Measurements from ENCODE around the gene CAPNS2. TPM values are rescaled to one million over a fixed set of nuclear protein-coding genes. Genes with fewer than 3 reads are reported as not detected.

Gene CAPNS2
- total and polyA plus RNA-seq, 2 of the 13 experiments (the other 11 are each of a cell fraction or from before 2014, with no cell fraction given), result 0.29 TPM; not detected in 1

- TF ChIP-seq ZHX1 (CRISPR knock-in tag; IDR thresholded peaks at IDR 0.05; ENCODE audit: low read depth) (no peak), ZMYM3 (CRISPR knock-in tag; IDR thresholded peaks at IDR 0.05) (no peak), HNF4G (IDR thresholded peaks at IDR 0.05; ENCODE audit: borderline replicate concordance, low read depth, low read length) (no peak), HNF4G (CRISPR knock-in tag; IDR thresholded peaks at IDR 0.05; ENCODE audit: borderline replicate concordance, low read depth) (no peak), KLF12 (CRISPR knock-in tag; IDR thresholded peaks at IDR 0.05; ENCODE audit: borderline replicate concordance) (no peak), MTF2 (CRISPR knock-in tag; IDR thresholded peaks at IDR 0.05; ENCODE audit: borderline replicate concordance) (no peak), ZNF326 (CRISPR knock-in tag; IDR thresholded peaks at IDR 0.05; ENCODE audit: borderline replicate concordance) (no peak), GTF3A (CRISPR knock-in tag; conservative IDR thresholded peaks at IDR 0.05) (no peak), KLF9 (CRISPR knock-in tag; IDR thresholded peaks at IDR 0.05; ENCODE audit: low read depth) (no peak)
Observed at GRCh38 chr16:55529018-55529417, 37.5 kb upstream of the CAPNS2 start (continued).

GRCh38 chr16:55530316-55530856 is 36.1 kb upstream of the CAPNS2 start:
- ChIA-PET CTCF (ENCODE audit: low intra/inter-chr PET ratio, low total read pairs) (no interaction called here), POLR2A (no interaction called here)
- no peaks in the 10 kb centered on the region for H3K79me2 ChIP-seq (ENCODE audit: insufficient read depth, low read length)
- H3K9me3 ChIP-seq (ENCODE audit: low read length), result no peaks in the 10 kb centered on the region
- H2AFZ ChIP-seq (ENCODE audit: low read length), result no peak overlapping the region
- no peak overlapping the region for H3K4me2 ChIP-seq (ENCODE audit: low read depth, low read length)
- no peaks in the 10 kb centered on the region for H4K20me1 ChIP-seq (ENCODE audit: insufficient read depth, low read length)
- ATAC-seq, result no peak
- DNase-seq (ENCODE audit: low spot score), result no peak
- in situ Hi-C loops (cut with HindIII; ENCODE audit: extremely low pct_ligation_motif_present, low pct_unique_long_range_greater_than_20kb), result no loop called here
- no peak for FAIRE-seq
- H3K27ac ChIP-seq (ENCODE audit: extremely low read length, insufficient read depth, low read length), result no peak overlapping the region
- no peaks in the 10 kb centered on the region for H3K27me3 ChIP-seq (ENCODE audit: control insufficient read depth in 1 of 2, insufficient read depth in 2 of 2, low read length in 2 of 2)
- H3K9ac ChIP-seq (ENCODE audit: insufficient read depth, low read depth, low read length), result no peak overlapping the region
- BruUV-seq (replicated peaks), result no TSS peak
- H3K4me3 ChIP-seq (replicated peaks in 1 of 3; ENCODE audit: insufficient read depth in 1 of 3, low read depth in 2 of 3, low read length in 3 of 3), result no peak overlapping the region
- H3K4me1 ChIP-seq (ENCODE audit: insufficient read depth, low read length), result no peaks in the 10 kb centered on the region
- H3K36me3 ChIP-seq (replicated peaks in 1 of 2; ENCODE audit: control insufficient read depth in 1 of 2, insufficient read depth in 2 of 2, low read length in 2 of 2), result peaks cover 1 to 12% of the 10 kb centered on the region in 2 experiments
- 88% methylated on average over 1 of the region's 1 CpG for WGBS (ENCODE audit: low lambda C conversion rate)
- intact Hi-C loops (cut with micrococcal nuclease; ENCODE audit: unreplicated experiment), result no loop called here
- TF ChIP-seq HOXA7 (CRISPR knock-in tag; IDR thresholded peaks at IDR 0.05) (no peak), ZNF460 (CRISPR knock-in tag; IDR thresholded peaks at IDR 0.05; ENCODE audit: borderline replicate concordance) (no peak), KLF13 (CRISPR knock-in tag; IDR thresholded peaks at IDR 0.05) (no peak), ZBTB7A (CRISPR knock-in tag; IDR thresholded peaks at IDR 0.05) (no peak), ZNF773 (CRISPR knock-in tag; IDR thresholded peaks at IDR 0.05; ENCODE audit: borderline replicate concordance) (no peak), ZNF557 (CRISPR knock-in tag; IDR thresholded peaks at IDR 0.05) (no peak), ZFP36 (IDR thresholded peaks at IDR 0.05; ENCODE audit: borderline replicate concordance, low read depth, low read length, partially characterized antibody) (no peak), ZFAT (CRISPR knock-in tag; conservative IDR thresholded peaks at IDR 0.05) (no peak), ZNF224 (CRISPR knock-in tag; IDR thresholded peaks at IDR 0.05) (no peak), ZNF382 (CRISPR knock-in tag; IDR thresholded peaks at IDR 0.05; ENCODE audit: borderline replicate concordance) (no peak), KDM5A (IDR thresholded peaks at IDR 0.05; ENCODE audit: borderline replicate concordance, low read length) (no peak), ZNF781 (CRISPR knock-in tag; IDR thresholded peaks at IDR 0.05; ENCODE audit: borderline replicate concordance, not compliant biosample characterization) (no peak), SNAPC5 (CRISPR knock-in tag; IDR thresholded peaks at IDR 0.05; ENCODE audit: borderline replicate concordance) (no peak), LBX2 (CRISPR knock-in tag; IDR thresholded peaks at IDR 0.05; ENCODE audit: borderline replicate concordance) (no peak)
